GM19324 (cell line): ENCODE data around the gene NUP210.

ENCODE experiments used
- ATAC-seq: cut with Tn5 transposase; IDR thresholded peaks from one replicate; pipeline ENCODE4 v1.9.1; 2021; ENCODE audit warnings: mild to moderate bottlenecking, moderate library complexity; ENCODE audit not compliant: unreplicated experiment, low FRiP score

NUP210 gene

DNA sequence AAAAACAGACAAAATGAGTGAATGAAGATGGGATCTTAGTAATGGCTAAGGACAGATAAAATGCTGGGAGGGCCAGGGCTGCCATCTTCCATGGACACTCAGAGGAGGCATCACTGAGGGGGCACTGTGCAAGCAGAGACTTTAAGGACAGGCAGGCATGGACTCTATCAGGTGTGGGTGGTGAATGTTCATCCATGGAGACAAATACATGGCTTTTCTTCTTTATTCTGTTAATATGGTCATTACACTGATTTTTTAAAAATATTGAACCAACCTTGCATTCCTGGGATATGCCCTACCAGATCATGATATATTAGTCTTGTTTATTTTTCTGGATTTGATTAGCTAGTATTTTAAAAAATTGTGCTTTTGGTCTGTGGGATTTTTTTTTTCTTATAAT, 12.2 kb downstream of the NUP210 start:
- no peak for ATAC-seq

- no peak for ATAC-seq
These were observed 12.6 kb downstream of the NUP210 start for GRCh38 chr3:13407475-13407874.

DNA sequence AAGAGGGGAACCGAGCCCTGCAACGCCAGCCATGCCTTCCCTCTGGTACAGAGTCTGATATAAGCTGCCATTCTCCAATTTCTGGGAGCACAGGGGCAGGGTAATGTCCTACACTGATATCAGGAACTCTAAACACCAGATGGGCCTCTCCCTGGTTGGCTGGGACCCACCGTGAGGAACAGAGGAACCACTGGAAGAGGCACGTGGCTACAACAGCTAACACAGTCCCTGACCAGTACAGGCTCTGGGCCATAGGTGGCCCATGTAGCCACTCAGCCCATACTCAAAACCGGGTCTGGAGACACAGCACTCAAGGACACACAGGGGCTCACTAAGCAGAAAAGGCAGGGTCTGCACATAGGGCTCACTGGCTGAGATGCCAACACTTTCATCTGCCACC, 13.9 kb downstream of the NUP210 start:
- ATAC-seq, result no peak

DNA sequence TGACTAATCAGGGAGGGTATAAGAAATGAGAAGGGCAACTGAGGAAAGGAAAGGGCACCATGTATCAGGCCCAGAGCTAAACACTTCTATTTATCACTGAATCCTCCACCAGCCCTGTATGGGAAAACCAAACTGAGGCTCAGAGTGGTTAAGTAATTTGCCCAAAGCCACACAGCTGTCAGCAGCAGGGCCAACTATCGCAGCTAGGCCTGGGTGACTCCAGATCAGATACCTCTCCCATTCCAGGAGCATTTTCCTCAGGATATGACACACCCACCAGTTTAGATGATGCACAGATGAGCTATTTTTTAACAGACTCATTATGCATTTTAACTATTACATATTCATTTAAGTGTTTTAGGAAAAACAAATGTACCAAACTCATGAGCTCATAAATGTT, 14.5 kb downstream of the NUP210 start:
- no peak for ATAC-seq

GRCh38 chr3:13404626-13405452, 15.3 kb downstream of the NUP210 start:
- no peak for ATAC-seq

- no peak for ATAC-seq
These were observed 16.3 kb downstream of the NUP210 start for GRCh38 chr3:13403847-13404246.

GRCh38 chr3:13403213-13403819, 16.8 kb downstream of the NUP210 start:
- ATAC-seq, result no peak

DNA sequence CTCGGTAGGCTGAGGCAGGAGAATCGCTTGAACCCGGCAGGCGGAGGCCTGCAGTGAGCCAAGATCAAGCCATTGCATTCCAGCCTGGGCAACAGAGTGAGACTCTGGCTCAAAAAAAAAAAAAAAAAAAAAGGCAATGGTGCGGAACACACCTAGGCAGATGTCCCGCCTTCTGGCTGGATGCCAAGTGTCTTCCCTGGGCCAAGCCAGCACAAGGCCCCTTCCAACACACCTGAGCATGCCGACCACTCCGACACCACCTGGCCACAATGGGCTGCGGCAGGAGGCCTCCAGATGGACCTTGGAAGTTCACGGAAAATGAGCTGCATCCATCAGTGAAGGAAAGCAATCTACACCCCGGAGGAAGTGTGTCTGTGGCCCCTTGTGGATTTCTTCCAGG, 19.0 kb downstream of the NUP210 start:
- no peak for ATAC-seq

GRCh38 chr3:13400114-13400673, 19.9 kb downstream of the NUP210 start:
- ATAC-seq, result no peak

GRCh38 chr3:13399603-13400002, 20.5 kb downstream of the NUP210 start:
- ATAC-seq, result no peak

DNA sequence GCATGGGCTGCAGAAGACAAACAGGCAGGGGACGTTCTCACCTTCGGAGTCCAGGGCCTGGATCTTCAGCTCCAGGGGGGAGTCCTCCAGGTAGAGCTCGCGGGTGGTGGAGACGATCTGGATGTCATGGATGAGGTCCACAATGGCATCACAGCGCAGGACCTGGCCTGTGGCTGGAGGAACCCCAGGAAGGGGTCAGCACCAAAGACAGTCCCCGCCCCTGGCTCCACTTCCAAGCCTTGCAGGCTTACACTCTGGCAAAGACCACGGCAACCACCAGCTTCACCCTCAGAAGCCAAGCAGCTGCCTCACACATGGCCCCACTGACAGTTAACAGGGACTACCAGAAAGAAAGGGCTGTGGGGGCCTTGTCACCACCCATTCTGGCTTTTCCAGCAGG, 22.8 kb downstream of the NUP210 start:
- no peak for ATAC-seq

DNA sequence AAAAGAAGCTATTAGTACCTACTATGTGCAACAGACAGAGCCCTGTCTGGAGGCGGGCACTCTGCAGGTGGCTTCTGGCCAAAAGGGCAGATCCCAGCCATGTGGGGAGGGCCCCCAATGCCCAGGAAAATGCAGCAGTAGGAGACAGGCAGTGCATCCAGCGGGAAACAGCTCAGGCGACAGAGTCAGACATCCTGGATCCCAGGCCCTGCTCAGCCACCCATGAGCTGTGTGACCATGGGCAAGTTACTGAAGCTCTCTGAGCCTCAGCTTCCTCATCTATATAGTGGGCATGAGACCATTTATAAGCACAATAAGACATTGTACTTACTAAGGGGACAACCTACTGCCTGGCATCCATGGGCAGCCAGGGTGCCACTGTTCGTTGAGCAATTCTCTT, 25.8 kb downstream of the NUP210 start:
- ATAC-seq, result no peak

- no peak for ATAC-seq
These were observed 26.4 kb downstream of the NUP210 start for GRCh38 chr3:13393427-13394360.

GRCh38 chr3:13391308-13391707, 28.8 kb downstream of the NUP210 start:
- ATAC-seq, result no peak

DNA sequence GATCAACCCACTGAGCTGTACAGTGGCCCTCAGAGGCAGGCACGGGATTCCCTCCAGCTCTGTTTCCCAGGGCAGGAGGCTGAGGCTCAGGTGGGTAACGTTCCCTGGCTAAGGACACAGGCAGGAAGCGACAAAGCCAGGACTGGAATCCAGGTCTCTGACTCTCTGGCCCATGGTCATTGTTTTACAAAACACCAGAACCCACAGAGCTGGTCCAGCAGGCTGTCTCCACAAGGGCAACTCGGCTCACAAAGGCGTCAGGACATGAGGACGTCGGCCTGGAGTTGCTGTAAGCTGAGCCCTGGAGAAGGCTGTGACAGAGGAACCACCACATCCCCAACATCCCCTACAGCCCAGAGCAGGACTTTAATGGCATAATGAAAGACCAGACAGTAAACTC, 30.7 kb downstream of the NUP210 start:
- ATAC-seq, result no peak

GRCh38 chr3:13388816-13389215, 31.3 kb downstream of the NUP210 start:
- no peak for ATAC-seq

DNA sequence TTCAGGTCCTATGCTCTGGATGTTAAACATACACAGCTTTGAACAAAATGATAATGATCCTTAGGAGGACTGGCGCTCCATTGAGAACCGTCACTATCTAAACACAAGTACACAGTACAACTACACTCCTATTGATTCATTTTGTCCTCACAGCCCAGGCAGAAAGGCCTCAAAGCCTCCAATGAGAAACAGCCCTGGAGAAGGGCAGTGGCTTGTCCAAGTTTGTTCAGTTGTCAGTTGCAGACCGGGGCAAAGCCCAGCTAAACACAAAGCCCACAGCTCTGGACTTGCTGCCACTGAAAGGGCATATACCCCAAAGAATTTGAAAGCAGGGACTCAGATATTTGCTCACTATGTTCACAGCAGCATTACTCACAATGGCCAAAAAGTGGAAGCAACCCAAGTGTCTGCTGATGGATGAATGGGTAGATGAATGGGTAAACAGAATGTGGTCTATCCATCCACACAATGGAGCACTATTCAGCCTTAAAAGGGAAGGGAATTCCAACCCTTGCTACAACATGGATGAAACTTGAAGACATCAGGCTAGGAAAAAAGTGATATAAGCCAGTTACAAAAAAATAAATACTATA, 34.7 kb downstream of the NUP210 start:
- ATAC-seq, result no peak

- no peak for ATAC-seq
These were observed 39.2 kb downstream of the NUP210 start for GRCh38 chr3:13380971-13381370.

DNA sequence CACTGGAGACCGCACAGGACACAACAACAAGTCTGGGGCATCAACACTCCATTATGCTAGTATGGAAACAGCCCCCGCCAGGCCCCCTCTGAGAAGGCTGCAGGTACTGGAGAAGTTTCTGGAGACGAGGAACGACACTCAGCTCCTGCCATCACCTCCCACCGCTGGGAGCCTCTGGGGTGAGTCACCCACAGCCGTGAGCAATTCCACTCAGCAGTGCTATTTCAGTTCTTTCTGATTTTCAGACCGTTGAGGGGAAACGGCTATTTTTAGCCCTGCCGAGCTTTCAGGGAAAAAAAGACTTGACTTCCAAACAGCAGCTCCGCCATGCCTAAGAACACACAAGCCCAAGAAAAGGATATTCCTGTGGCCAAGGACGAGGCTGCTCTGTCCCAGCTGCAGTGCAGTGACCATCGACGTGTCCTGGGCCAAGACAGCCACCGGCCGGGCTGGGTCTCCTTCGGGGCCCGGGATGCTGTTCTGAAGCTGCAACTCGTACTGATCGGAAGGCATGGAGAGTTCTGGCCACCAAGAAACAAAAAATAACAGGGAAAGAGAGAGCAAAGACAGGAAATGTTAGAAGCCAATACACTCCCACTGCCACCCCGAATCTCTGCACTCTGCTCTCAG, 40.8 kb downstream of the NUP210 start:
- no peak for ATAC-seq

GRCh38 chr3:13378155-13378554, 42.0 kb downstream of the NUP210 start:
- ATAC-seq, result no peak
